ENCODE measurements around the gene GGCX.
A peak's percentile ranks its signal among the peaks of the same experiment; 100 is the strongest.

DNA sequence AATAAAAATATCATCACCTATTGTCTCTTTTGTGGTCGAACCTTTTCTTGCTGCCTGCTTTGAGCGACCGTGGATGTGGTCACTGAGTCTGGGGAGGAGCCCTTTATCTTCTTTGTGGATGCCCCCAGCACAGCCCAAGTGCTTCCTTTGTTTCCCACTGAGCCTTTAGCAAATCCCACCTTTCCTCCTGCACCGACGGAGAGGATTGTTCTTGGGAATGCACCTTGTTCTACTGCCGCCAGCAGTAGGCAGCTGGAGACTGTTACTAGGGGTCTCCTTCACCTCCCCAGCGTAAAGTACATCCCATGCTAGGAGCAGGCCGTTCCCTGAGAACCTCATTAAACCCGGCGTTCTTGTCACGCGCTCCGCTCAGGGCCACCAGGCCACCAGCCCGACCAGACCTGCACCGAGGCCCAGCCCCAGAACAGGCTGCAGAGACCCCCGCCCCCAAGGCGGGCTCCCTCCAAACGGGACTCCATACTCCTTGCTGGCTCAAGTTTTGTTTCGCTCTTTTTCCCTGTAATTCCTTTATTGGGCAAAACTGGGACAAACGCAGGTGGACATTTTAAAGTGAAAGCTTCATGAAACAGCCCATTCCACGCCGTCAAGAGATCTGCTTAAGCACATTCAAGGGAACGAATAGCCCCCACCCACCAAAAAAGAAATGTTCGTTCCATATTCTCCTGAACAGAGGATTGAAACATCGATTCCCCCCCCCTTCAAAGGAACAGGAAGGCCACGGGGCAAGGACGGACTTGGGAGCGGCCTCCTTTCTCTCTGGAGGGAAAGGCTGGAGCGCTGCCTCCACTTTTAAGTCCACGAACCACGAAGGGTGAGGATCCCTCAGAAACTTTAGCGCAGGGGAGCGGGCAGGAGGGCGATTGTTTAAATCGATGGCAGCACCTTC is 23.4 kb downstream of the GGCX start:
- TF ChIP-seq, protein P1, sequence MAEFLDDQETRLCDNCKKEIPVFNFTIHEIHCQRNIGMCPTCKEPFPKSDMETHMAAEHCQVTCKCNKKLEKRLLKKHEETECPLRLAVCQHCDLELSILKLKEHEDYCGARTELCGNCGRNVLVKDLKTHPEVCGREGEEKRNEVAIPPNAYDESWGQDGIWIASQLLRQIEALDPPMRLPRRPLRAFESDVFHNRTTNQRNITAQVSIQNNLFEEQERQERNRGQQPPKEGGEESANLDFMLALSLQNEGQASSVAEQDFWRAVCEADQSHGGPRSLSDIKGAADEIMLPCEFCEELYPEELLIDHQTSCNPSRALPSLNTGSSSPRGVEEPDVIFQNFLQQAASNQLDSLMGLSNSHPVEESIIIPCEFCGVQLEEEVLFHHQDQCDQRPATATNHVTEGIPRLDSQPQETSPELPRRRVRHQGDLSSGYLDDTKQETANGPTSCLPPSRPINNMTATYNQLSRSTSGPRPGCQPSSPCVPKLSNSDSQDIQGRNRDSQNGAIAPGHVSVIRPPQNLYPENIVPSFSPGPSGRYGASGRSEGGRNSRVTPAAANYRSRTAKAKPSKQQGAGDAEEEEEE (CRISPR knock-in tag; IDR thresholded peaks at IDR 0.05; ENCODE audit: borderline replicate concordance): peak; percentile 90; the same call in 1 of the 2 replicates
- TF ChIP-seq BHLHE40 (IDR thresholded peaks at IDR 0.05; ENCODE audit: low read length) (no peak), POLR2A (IDR thresholded peaks at IDR 0.05; ENCODE audit: insufficient read depth in 1 of 2, low read depth in 2 of 2, low read length in 2 of 2) (peak; percentile 74 to 79), RBAK (CRISPR knock-in tag; IDR thresholded peaks at IDR 0.05) (no peak), TP53 (CRISPR knock-in tag; conservative IDR thresholded peaks at IDR 0.05) (no peak), SMAD1 (CRISPR knock-in tag; IDR thresholded peaks at IDR 0.05; ENCODE audit: borderline replicate concordance, low read depth) (no peak; the same call in 1 of the 2 replicates), SALL2 (CRISPR knock-in tag; IDR thresholded peaks at IDR 0.05) (no peak), SMAD9 (CRISPR knock-in tag; IDR thresholded peaks at IDR 0.05) (no peak), POLR2AphosphoS2 (IDR thresholded peaks at IDR 0.05; ENCODE audit: low read depth, low read length) (no peak), ZBTB20 (CRISPR knock-in tag; IDR thresholded peaks at IDR 0.05; ENCODE audit: borderline replicate concordance, low read depth) (peak; percentile 63; the same call in 1 of the 2 replicates)
- TF ChIP-seq, protein P2, sequence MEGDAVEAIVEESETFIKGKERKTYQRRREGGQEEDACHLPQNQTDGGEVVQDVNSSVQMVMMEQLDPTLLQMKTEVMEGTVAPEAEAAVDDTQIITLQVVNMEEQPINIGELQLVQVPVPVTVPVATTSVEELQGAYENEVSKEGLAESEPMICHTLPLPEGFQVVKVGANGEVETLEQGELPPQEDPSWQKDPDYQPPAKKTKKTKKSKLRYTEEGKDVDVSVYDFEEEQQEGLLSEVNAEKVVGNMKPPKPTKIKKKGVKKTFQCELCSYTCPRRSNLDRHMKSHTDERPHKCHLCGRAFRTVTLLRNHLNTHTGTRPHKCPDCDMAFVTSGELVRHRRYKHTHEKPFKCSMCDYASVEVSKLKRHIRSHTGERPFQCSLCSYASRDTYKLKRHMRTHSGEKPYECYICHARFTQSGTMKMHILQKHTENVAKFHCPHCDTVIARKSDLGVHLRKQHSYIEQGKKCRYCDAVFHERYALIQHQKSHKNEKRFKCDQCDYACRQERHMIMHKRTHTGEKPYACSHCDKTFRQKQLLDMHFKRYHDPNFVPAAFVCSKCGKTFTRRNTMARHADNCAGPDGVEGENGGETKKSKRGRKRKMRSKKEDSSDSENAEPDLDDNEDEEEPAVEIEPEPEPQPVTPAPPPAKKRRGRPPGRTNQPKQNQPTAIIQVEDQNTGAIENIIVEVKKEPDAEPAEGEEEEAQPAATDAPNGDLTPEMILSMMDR (CRISPR knock-in tag; IDR thresholded peaks at IDR 0.05): peak; percentile 79
- TF ChIP-seq, protein P3, sequence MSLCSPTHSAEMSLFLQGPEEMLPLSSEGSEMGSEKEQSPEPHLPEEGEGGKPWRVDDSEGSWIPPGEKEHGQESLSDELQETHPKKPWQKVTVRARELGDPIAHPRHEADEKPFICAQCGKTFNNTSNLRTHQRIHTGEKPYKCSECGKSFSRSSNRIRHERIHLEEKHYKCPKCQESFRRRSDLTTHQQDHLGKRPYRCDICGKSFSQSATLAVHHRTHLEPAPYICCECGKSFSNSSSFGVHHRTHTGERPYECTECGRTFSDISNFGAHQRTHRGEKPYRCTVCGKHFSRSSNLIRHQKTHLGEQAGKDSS (CRISPR knock-in tag; IDR thresholded peaks at IDR 0.05; ENCODE audit: borderline replicate concordance, low read depth): no peak
- TF ChIP-seq, protein P4, sequence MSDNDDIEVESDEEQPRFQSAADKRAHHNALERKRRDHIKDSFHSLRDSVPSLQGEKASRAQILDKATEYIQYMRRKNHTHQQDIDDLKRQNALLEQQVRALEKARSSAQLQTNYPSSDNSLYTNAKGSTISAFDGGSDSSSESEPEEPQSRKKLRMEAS (IDR thresholded peaks at IDR 0.05): peak; percentile 88

Measured in HepG2 (cell line).